ENCODE measurements around the gene ISOC2. TPM values are rescaled to one million over a fixed set of nuclear protein-coding genes. Genes with fewer than 3 reads are reported as not detected.

ISOC2 gene
- total and polyA plus RNA-seq, 8 donors = 19.8 to 348 (median 70.7) TPM

GRCh38 chr19:55434356-55434919, 27.0 kb downstream of the ISOC2 start:
- H3K27ac ChIP-seq = no peak overlapping the region
- no peaks in the 10 kb centered on the region for H3K36me3 ChIP-seq
- TF ChIP-seq POLR2AphosphoS5 (IDR thresholded peaks at IDR 0.05) = no peak
- TF ChIP-seq CTCF (IDR thresholded peaks at IDR 0.05) = no peak
- no peak for TF ChIP-seq EP300 (IDR thresholded peaks at IDR 0.05)
- TF ChIP-seq POLR2A (IDR thresholded peaks at IDR 0.05) = no peak
- no peak for DNase-seq
- intact Hi-C loops (cut with DNase I; ENCODE audit: low total_unique reads) = no loop called here
- peaks cover 0 to 6% (median 0%) of the 10 kb centered on the region in 4 donors for H3K4me1 ChIP-seq
- H3K27me3 ChIP-seq = peaks cover 20 to 87% (median 50%) of the 10 kb centered on the region in 3 donors
- no peak overlapping the region for H3K4me3 ChIP-seq
- WGBS, 5 donors = 67 to 98% (median 76%) methylated on average over 4 of the region's 4 CpGs
- no peaks in the 10 kb centered on the region for H3K9me3 ChIP-seq

GRCh38 chr19:55433292-55433691, 28.1 kb downstream of the ISOC2 start:
- DNase-seq = no peak
- no peak for TF ChIP-seq EP300 (IDR thresholded peaks at IDR 0.05)
- no peak for TF ChIP-seq POLR2AphosphoS5 (IDR thresholded peaks at IDR 0.05)
- no peaks in the 10 kb centered on the region for H3K9me3 ChIP-seq
- WGBS, 5 donors = 8 to 40% (median 17%) methylated on average over 1 to 46 of the region's 48 CpGs
- H3K4me3 ChIP-seq = no peak overlapping the region
- H3K27ac ChIP-seq = no peak overlapping the region
- intact Hi-C loops (cut with DNase I; ENCODE audit: low total_unique reads) = no loop called here
- H3K27me3 ChIP-seq = peaks cover 23 to 87% (median 38%) of the 10 kb centered on the region in 3 donors
- no peaks in the 10 kb centered on the region for H3K36me3 ChIP-seq
- peaks cover 0 to 6% (median 0%) of the 10 kb centered on the region in 4 donors for H3K4me1 ChIP-seq

GRCh38 chr19:55432241-55432959, 29.0 kb downstream of the ISOC2 start:
- Histone ChIP-seq H3K36me3 (no peaks in the 10 kb centered on the region), H3K27ac (no peak overlapping the region), H3K27me3 (peaks cover 21 to 85% (median 29%) of the 10 kb centered on the region in 3 donors), H3K9me3 (no peaks in the 10 kb centered on the region), H3K4me3 (no peak overlapping the region), H3K4me1 (peaks cover 0 to 6% (median 0%) of the 10 kb centered on the region in 4 donors)
- TF ChIP-seq EP300 (IDR thresholded peaks at IDR 0.05) = no peak
- no peak for TF ChIP-seq POLR2AphosphoS5 (IDR thresholded peaks at IDR 0.05)
- no peak for TF ChIP-seq CTCF (IDR thresholded peaks at IDR 0.05)
- TF ChIP-seq POLR2A (IDR thresholded peaks at IDR 0.05) = no peak
- intact Hi-C loops (cut with DNase I; ENCODE audit: low total_unique reads) = no loop called here
- DNase-seq = no peak
- WGBS, 5 donors = 82 to 90% (median 89%) methylated on average over 11 to 14 of the region's 14 CpGs

- H3K27me3 ChIP-seq = peaks cover 21 to 80% (median 28%) of the 10 kb centered on the region in 3 donors
- H3K4me3 ChIP-seq = no peak overlapping the region
- no peaks in the 10 kb centered on the region for H3K36me3 ChIP-seq
- intact Hi-C loops (cut with DNase I; ENCODE audit: low total_unique reads) = no loop called here
- no peak for TF ChIP-seq EP300 (IDR thresholded peaks at IDR 0.05)
- TF ChIP-seq POLR2AphosphoS5 (IDR thresholded peaks at IDR 0.05) = no peak
- TF ChIP-seq CTCF (IDR thresholded peaks at IDR 0.05) = no peak
- no peak for TF ChIP-seq POLR2A (IDR thresholded peaks at IDR 0.05)
- 76 to 100% (median 98%) methylated on average over 1 of the region's 1 CpG for WGBS, 5 donors
- no peak for DNase-seq
- peaks cover 0 to 6% (median 0%) of the 10 kb centered on the region in 4 donors for H3K4me1 ChIP-seq
- no peaks in the 10 kb centered on the region for H3K9me3 ChIP-seq
- no peak overlapping the region for H3K27ac ChIP-seq
Measured at GRCh38 chr19:55431183-55431582, 30.3 kb downstream of the ISOC2 start.
